ENCODE results near the gene ZC3H12C.
"Not testable (repeated sequence)": the region's sequence is repeated elsewhere in the genome, so short reads cannot be mapped to it uniquely, and the experiment has no call there.

ZC3H12C gene

DNA sequence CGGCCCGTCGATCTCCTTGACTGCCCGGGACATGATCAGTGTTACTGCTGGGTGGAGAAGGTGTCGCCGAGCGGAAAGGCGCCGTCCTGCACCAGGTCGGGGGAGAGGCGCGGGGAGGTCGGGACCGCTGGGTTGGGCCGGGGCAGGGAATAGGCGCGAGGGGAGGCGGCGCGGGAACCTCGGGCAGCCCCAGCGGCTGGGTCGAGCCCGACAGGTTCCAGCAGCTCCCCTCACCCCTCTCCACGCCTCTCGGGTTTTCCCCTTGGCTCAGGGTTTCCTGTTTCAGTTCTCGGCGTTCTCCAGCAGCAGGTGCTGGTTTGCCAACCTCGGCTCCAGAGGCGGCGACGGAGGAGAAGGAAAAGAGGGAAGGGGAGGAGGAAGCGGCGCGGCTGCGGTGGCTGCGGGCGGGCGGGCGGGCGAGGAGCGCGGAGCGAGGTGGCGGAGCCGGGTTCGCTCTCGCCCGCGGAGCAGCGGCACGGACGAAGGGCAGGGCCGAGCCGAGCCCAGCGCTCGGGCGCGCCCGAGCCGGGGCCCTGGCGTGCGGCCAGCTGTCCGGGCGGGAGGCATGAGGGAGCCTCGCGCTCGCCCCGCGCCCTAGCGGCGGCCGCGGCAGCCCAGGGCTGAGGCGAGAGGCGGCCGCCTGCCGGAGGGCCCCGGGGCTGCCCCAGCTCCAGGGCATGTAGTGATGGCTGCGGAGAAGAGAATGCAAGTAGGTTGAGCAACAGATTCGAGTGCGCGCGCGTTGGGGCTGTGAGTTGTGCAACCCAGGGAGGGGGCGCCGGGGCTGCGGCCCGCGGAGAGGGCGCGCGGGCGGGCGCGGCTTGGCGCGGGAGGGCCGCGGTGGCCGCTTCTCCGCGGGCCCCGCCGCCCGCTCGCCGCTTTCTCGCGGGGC is at the start of gene ZC3H12C:
ZC3H12C (plus strand) TSS at position 878 of the 892 bp plus-strand sequence. CDS start 20 bp downstream, outside the sequence.
- peak; percentile 63 to 72 for DNase-seq

DNA sequence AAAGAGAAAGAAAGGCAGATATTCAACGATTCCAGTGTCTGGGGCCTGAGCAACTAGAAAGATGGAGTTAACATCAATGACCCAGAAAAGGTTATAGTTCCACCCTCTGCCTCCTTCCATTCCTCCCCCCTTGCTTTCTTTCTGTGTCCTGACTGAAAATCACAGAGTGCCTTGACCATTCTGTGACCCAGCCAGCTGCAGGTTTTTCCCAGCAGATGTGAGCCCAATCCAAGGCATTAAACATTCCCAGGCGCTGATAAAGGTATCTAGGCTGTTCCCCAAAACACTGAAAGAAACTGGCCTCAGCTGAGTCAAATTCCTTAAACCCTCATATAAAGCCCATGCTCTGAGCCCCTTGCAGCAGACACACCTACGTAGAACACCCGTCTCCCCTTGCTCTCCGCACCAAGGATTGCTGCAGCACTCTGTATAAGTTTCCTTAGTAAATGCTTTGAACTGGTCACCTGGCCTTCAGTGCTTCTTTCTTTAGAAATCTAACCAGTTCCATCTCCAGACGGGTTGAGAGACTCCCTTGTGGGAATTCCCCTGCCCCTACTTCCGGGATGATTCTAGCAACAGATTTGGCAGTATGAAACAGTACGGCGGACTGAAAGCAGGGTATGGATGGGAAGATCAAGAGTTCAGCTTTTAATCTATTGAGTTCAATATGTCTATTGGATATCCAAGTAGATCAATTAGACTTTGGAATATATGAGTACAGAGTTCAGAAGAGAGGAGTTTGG is 48.8 kb upstream of the ZC3H12C start:
- DNase-seq = no peak

DNA sequence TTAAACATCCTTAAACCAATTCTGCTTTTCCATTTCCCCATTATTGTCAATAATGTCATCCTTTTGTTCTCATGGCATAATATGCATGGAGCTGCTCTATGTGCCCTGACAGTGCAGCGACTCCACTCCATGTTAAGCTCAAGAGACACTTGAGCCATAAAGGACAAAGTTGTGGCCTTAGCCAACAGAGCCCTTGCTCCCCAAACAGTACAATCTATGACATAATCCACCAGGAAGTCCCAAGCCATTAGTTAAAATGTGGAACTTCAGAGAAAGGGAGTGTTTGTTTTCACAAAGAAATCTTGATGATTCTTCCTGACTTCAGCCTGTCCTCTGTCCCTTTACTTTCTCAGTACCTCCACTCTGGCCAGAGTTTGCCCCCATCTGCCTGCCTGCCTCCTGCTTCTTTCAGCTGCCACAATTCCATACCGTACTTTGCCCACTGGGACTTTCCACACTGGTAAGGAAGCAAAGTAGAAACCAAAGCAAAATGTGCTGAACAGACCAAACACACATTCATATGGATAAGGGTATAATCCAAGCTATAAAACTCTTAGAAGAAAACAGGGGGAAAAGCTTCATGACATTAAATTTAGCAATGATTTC is 46.3 kb upstream of the ZC3H12C start:
- no peak for DNase-seq

DNA sequence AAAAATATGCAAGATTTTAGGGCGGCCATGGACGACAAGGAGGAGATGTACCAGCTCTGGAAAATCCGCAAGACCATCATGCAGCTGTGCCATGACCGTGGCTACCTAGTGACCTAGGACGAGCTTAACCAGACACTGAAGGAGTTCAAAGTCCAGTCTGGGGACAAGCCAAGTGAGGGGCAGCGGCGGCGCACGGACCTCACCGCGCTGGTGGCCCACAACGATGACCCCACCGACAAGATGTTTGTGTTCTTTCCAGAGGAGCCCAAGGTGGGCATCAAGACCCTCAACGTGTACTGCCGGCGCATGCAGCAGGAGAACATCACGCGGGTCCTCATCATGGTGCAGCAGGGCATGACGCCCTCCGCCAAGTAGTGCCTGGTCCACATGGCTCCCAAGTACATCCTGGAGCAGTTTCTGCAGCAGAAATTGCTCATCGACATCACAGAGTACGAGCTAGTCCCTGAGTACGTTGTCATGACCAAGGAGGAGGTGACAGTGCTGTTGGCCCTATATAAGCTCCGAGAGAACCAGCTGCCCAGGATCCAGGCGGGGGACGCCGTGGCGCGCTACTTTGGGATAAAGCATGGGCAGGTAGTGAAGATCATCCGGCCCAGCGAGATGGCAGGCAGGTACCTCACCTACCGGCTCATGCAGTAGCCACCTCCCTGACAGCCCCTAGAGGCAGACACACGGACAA is 43.5 kb upstream of the ZC3H12C start:
- DNase-seq = no peak

DNA sequence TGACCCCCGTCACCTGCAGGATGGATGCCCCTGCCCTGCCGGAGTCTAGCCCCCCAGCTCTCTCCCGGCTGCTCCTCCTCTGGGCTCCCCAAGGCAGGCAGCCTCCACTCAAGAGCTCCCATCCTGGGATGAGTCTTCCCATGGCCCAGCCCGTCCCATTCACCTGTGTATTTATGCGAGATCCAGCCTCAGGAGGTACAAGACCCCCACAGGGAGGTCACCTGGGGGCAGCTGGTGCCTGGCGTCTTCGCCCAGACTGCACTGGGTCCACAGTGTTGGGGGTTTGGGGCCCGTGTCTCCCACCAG is 43.0 kb upstream of the ZC3H12C start:
- no peak for DNase-seq

DNA sequence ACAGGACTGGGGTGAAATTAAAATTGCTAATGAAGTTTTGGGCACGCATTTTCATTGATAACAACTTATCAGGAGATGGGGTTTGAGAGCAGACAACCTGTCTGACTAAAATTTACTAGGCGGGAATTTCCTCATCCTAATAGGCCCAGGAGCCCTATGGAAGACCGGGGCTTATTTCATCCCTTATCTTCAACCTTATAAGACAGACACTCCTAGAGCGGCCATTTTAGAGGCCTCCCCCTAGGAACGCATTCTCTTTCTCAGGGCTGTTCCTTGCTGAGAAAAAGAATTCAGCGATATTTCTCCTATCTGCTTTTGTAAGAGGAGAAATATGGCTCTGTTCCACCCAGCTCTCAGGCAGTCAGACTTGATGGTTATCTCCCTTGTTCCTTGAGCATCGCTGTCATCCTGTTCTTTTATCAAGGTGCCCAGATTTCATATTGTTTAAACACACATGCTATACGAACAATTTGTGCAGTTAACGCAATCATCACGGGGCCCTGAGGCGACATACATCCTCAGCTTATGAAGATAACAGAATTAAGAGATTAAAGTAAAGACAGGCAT is 39.3 kb upstream of the ZC3H12C start:
- no peak for DNase-seq

DNA sequence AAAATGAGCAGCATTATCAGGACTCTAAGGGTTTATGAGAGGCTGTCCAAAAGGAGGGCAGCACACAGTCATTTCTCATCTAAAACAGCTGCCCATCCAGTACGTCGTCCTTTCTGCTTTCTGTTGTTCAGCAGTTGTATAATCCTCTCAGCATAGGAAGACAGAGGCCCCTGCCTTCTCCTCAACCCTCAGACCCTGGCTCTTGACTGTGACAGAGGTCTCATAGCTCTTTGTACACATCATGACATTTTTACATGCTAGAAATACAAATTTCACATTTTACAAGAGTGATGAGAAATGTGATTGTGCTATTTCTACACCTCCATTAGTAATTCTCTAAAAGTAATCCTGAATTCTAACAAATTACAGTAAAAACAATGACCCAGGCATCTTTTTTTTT is 36.2 kb upstream of the ZC3H12C start:
- no peak for DNase-seq

DNA sequence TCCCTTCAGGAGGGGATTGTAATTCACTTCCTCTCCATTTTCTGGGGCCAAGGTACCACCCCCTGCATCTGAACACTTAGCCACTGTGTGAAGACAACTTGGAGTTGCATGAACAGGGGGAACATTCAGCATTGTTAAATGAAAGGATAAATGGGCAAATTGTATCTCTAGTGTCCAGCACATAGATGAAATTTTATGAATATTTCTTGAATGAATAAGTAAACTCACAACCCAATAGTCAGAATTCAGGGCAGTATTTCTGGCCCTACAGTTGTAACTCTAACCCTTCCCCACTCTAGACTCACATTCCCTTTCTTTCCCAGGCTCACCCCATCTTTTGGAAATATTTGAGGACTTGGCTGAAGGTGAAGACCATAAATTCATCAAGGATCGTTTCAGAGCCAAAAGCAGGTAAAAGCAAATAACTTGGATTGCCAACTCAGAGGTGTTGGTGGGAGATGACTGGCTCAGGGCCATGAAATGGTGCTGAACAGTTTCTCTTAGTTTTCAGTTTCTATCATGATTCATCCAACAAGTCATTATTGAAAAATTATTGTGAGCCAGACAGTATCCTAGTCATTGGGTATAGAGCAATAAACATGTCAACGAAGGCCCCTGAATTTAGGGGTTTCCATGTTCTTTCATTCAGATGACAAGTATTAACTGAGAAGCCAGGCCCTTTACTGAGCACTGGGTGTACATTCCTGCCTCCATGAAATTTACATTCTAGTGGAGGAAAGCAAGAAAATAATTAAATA is 33.3 kb upstream of the ZC3H12C start:
- DNase-seq = no peak

DNA sequence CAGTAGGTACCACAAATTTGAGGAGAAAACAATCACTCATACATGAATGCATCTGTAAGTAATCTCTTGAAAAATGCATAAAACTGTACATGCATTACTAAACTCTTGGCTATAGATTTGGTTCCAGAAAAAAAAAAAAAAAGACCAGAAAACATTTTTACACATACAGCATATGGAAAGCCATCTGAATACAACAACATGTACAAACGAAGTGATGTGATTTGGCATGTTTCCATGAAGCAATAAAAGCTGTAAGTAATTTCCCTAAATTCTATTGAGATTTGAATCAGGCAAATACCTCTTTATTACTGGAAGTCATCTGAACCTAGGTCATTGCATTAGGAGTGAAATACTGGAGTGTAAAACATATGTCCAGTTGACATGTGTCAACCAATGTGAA is 31.9 kb upstream of the ZC3H12C start:
- DNase-seq = no peak

DNA sequence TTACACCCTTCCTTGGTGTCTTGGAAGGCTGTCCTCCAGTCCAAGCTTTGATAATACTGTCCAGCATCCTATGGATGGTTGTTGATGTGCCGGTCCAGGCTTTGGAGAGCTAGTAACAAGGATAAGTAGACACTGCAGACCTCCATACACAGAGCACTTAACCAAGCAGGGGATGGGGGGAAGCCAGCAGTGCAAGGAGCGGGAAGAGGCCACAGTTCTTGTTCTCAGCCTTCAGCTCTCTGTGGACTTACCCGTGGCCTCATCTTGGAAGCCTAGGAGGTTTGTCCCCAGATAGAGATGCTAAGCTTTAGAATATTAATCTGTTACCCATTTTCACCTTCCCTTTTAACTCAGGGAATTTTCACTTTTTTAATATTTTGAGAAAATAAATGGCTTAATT is 30.9 kb upstream of the ZC3H12C start:
- DNase-seq = no peak

DNA sequence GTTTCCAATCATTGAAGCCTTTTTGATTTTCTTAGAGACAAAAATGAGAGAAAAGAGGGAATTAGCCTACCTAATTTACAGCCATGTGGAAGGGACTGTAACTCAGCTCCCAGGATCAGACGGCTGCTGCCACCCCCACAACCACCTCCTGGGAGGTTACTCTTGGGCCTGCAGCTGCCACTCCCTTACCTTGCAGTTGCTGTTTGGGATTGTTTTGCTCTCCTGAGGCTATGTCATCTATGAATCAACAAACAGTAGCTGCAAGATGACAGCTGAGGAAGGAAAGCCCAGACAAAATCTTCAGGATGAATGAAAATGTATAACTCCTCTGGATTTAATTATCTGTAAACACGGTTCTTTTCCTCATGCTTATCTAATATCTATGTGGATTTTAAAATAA is 28.0 kb upstream of the ZC3H12C start:
- no peak for DNase-seq

DNA sequence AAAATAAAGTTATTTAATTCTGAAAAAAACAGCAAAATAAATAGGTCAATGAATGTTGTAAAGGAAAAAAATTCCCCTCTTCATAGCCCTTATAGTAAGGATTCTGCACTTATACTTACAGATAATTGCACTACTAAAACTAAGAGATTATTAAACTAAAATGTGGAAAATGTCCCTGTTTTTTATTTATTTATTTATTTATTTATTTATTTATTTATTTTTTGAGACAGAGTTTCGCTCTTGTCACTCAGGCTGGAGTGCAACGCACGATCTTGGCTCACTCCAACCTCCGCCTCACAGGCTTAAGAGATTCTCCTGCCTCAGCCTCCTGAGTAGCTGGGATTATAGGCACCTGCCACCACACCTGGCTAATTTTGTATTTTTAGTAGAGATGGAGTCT is 25.2 kb upstream of the ZC3H12C start:
- DNase-seq = not testable (repeated sequence)

DNA sequence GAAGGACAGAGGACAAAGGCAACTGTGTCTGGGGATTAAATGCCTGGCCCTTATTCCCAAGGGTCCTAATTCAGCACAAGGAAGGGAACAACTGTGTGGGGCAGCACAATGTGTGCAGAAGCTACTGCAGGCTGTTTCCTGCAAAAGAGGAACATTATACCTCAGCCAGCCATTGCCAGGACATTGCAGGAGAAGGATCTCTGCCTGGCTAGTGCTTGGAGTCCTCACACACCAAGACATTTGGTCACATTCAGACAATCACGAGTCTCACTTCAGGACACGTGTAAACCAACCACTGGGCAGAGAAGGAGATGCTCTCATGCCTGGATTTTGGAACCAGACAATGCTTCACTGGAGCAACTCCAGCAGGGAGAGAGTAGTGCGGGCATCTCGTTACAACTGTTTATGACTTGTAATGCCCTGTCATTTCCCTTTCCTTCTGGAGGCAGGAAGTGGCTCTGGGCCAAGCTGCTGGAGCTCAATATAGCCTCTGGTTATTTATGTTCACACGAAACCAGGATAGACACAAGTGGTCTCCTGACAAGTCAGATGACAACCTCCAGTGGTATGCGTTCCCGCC is 23.9 kb upstream of the ZC3H12C start:
- no peak for DNase-seq

DNA sequence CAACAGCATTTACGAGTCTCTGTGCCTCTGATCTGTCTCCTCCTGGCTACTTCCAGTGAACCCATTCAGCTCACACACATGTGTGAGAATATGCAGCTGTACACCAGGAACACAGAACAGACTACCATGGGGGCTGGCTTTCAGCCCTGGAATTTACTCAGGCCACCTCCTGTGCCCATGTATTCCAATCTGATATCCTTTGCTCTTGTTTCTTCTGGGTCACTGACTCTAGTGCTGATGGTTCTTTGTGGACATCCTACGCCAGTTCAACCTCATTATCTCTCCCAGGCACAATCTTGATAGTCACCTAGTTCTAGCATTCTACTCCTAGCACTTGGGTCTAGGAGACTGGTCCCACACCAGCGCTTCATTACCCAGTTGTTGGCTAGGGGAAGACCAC is 23.0 kb upstream of the ZC3H12C start:
- DNase-seq = no peak

DNA sequence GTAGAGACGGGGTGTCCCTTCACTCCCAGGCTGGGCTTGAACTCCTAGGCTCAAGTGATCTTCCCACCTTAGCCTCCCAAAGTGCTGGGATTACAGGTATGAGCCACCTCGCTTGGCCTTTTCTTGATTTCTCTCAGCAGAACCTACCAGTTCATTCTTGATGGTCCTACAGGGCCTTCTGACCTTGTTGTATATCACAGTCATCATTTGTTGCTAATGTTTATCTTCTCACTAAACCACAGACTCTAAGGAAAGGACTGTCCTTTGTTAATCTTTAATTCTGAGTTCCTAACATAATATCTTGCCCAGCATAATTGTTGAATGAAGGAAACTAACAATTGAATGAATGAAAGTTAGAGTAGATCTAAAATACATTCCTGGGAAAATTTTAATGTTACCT is 22.0 kb upstream of the ZC3H12C start:
- DNase-seq = no peak

DNA sequence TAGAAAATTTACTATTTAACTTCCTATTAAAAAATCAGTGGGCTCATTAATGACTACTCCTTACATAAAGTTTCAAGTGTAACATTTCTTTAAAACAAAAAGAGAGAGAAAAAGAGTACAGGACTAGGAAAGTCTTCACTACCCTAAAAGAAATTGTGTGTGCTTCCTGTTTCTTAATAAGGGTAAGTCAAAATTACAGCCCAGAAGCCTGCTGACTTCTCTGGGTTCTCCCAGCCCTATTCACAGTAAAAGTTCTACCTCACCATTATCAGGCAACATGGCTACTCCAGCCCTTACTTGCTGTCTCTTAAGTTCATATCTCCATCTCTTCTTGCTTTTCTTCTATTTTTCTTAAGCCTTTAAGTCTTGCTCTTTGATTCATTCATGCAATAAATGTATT is 20.3 kb upstream of the ZC3H12C start:
- DNase-seq = no peak

DNA sequence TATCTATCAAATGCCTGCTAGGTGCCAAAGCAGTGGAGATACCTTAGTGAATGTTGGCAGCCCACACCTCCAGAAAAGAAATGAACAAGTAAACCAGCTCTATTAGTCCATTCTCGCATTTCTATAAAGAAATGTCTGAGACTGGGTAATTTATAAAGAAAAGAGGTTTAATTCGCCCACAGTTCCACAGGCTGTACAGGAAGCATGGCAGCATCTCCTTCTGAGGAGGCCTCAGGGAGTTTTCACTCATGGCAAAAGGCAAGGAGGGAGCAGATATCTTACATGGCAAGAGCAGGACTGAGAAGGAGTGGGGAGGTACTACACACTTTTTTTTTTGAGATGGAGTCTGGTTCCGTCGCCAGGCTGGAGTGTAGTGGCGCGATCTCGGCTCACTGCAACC is 18.7 kb upstream of the ZC3H12C start:
- DNase-seq = no peak

DNA sequence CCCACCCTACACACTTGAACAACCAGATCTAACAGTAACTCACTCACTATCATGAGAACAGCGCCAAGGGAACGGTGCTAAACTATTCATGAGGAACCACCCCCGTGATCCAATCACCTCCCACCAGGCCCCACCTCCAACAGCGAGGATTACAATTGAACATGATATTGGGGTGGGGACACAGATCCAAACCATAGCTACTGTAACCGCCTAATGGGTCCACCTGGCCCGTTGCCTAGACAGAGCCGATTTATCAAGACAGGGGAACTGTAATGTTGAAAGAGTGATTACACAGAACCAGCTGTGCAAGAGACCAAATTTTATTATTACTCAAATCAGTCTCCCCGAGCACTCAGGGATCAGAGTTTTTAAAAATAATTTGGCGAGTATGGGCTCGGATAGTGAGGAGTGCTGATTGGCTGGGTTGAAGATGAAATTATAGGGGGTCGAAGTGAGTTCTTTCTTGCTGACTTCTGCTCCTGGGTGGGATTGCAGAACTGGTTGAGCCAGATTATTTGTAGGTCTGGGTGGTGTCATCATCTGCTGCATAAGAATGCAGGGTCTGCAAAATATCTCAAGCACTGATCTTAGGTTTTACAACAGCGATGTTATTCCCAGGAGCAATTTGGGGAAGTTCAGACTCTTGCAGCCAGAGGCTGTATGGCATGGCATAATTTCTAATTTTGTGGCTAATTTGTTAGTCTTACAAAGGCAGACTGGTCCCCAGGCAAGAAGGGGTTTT is 17.9 kb upstream of the ZC3H12C start:
- no peak for DNase-seq

DNA sequence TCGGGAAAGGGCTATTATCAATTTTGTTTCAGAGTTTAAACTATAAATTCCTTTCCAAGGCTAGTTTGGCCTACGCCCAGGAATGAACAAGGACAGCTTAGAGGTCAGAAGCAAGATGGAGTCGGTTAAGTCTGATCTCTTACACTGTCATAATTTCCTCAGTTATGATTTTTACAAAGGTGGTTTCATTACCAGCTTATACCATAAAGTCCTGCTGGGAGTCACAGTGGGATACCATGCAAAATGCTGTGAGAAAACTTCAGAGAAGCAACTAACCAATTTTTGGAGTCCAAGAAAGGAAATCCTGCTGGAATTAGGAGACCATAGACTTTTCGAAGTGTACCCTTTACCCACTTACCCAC is 17.4 kb upstream of the ZC3H12C start:
- no peak for DNase-seq

DNA sequence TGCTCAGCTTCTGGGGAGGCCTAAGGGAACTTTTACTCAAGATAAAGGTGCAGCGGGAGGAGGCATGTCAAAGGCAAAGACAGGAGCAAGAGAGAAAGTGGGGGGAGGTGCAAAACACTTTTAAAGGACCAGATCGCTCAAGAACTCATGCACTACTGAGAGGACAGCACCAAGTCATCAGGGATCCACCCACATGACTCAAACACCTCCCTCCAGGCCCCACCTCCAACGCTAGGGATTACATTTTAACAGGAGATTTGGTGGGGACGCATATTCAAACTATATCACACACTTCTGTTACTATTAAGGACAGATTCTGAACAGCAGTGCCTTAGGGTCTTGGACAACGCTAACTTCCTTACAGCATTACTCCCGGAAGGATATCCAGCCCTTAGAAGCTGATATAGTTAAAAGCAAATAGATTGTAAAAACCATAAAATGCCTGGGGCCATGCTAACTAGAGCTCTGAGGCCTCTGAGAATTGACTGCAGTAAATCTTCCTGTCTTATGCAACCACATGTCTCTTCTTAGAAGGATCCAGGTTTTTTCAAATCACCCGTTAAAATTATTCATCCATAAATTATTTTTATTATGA is 16.7 kb upstream of the ZC3H12C start:
- DNase-seq = no peak

DNA sequence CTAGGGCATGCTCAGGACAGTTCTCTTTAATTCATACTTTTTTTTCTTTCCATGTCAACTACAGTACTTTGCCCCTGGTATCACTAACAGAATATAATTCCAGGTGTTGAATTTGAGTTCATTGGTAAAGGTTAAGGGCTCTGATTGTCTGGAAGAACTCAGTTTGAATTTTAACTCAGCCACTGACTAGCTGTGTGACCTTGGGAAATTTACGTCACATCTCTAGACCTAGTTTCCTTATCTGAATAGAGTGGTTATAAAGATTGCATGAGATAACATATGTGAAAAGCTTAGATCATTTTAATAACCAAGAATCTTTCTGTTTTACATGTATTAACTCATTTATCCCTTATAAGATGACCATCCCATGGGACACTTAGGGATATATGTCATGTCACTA is 15.8 kb upstream of the ZC3H12C start:
- no peak for DNase-seq

Measured in activated T-cell treated with anti-CD3 and anti-CD28 coated beads, Interleukin-2, amount 50 U/mL, for 48 hours (primary cell).